ENCODE measurements around the gene SKIDA1.

SKIDA1 gene

DNA sequence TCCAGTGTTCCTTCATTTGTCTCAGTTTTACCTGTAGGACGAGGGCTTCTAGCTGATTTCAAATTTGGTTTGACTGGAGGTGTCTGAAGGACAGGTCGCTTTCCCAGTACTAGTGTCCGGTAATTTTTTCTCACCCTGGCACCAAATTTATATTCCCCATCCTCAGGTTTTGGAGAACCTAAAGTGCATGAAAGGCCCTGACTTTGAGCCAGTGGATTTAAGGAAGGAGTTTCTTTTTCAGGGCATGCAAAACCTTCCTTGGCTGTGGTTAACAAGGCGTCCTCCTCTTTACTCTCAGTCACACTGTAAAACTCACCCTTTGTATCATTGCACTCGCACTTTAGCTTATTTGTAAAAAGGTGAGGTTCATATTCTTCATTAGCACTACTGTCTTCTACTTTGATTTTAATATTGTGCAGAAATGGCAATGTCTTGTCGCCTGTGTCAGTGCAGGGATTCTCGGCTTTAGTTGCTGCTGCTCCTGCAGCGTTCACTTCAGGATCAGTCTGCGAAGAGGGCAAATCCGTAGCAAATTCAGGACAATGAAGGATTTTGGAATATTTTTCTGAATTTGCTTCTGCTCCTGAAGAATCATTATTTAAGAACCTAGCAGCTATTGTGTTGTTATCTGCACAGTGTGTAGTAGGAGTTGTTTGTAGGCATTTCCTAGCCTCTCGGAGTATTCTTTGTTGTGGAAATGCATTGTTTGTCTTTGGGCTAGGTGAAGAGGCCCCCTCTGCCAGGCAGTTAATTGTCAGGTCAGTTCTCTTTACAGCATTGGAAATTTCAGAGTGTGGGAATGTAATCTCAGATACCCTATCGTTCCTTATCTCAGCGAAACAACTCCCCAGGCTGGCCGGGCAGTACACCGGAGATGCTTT lies 9.9 kb downstream of the SKIDA1 start:
- DNase-seq = no peak

DNA sequence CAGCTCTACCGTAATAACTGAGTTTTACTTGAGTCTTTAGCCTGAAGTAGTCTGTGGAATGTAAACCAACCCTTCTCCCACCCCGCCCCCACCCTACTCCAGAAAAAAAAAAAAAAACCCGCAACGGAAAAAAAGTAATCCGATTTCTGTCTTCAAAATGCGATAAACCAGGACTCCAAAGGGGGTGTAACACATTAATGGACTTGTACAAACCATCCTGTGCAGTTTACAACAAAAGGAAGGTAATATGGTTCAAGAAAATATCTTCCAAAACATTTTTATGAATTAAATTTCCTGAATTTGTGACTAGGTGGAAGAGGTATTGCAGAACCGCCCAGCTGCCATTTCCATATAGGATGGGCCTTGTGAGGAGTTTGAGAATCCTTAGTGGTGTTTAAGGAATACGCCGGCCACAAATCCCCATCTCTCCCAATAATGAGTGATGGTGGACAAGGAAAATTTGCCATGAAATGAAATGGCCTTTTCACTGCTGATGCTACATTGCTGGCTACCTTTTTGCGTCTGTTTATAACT lies 10.6 kb downstream of the SKIDA1 start:
- DNase-seq = no peak

GRCh38 chr10:21514129-21514817 lies 11.2 kb downstream of the SKIDA1 start:
- no peak for DNase-seq

GRCh38 chr10:21513405-21513788 lies 12.1 kb downstream of the SKIDA1 start:
- no peak for DNase-seq

- no peak for DNase-seq
Measured at GRCh38 chr10:21512573-21513404, 12.7 kb downstream of the SKIDA1 start.

- DNase-seq = no peak
Measured at GRCh38 chr10:21511946-21512572, 13.4 kb downstream of the SKIDA1 start.

DNA sequence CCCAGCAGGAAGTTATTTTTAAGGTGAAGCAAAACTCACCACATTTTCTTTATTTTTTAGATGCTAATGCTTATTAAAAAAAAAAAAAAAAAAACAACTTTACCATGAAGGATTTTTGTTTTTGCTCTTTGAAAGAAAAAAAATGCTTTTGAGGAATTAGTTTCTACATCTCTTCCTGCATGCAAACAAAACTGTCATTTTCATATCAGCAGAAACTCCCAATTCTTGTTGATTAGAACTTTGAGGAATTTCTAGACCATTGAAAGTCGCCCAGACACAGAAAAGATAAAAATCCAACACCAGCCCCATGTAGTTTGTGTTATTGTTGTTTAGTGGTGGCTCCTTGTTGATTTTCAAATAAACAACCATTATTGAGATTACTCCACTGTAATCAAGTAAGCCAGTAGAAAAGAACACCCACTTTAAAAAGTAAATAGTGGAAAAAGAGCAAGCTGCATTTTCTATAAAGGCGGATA lies 14.3 kb downstream of the SKIDA1 start:
- no peak for DNase-seq

DNA sequence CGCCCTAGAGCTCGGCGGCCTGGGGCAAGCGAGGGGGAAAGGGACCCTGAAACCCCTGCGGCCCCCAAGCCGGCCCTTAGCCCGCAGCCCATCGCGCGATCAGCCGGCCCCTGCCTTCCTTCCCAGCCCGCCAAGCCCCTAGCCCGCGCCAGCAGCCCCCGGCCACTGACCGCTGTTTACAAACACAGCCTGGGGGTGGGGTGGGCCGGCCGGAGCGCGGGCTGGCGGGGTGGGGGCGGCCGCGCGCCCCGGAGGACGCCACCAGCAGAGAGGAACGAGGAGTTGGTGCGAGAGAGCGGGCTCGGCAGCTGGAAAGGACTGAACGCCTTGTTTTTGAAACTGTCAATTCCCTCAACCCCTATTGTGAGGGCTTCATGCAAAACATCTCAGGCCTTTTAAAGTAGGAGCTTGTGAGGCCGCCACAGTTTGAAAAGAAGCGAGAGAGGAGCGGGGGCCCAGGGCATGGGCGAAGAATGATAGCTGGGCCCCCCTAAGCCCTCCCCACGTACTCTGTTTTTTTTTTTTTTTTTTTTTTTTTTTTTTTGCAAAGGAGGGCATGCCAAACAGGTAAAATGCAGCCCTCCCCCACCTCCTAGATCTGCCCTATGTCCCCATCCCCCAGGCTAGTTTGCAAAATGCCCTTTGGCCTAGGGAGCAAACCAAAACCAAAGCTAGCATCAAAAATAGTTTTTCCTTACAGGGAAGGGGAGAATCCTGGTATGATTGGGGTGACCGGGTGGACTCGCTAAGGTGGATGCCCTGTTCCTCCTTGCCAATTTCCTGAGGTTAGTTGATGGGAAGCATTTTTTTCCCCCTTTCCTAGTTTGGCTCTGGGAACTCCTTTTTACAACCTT lies 15.0 kb downstream of the SKIDA1 start:
- DNase-seq = no peak

- no peak for DNase-seq
Measured at GRCh38 chr10:21509341-21510240, 15.9 kb downstream of the SKIDA1 start.

GRCh38 chr10:21508706-21509331 lies 16.7 kb downstream of the SKIDA1 start:
- no peak for DNase-seq

DNA sequence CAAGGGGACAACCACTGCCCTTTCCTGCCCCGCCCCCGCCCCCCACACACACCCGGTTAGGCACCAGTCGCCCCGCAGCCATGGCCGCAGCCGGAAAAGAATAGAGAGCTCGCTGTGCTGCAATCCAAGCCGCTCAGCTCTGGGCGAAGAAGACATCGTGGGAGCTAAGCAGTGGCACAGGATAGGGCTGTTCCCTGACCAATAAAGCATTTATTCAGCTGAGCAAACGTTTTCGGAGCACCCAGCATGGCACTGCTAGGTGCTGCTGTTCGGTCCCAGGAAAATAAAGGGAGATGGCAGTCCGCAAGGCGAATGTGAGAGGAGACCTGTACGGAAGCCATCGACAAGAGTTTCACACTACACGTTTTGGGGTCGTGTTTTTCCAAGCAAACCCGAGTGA lies 18.3 kb downstream of the SKIDA1 start:
- DNase-seq = no peak

DNA sequence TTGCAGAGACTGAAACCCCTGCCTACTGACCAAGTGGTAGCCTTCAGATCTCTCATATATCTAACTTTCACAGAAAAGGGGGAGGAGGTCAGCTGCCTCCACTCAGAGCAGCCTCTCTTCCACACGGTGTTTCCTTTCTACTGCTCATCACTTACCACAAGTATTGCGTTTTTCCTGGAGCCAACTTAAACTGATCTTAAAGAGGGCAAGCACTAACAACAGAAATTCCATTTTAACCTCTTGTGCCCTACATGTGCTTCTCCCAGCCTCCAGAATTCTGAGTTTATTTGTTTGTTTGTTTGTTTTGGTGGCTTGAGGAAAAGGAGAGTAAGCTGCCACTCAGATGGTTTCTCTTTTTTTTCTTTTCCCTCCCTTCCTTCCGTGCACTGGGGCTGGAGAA lies 19.1 kb downstream of the SKIDA1 start:
- no peak for DNase-seq

DNA sequence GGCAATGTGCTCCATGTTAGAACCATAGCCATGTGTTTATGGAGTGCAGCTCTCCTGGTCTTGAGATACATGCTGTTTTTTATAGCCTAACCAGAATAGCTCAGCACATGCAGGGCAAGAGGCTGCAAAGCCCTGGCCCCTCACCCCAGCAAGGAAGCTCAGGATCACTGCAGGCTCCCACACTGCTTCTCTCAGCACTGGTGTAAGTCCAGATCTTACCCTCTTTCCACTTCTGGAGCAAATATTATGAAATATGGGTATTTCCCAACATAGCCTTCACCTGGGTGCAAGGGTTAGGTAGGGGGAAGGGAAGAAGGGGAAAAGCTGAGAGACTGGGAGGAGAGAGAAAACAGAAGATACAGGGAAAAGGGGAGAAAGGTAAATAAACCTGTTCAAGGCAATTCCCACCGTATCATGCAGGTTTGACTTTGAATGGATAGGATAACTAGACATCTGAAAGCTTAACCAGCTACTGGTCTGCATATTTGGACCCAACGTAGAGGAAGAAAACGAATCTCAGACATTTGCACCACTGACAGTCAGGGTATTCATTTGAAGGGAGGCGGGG lies 19.7 kb downstream of the SKIDA1 start:
- no peak for DNase-seq

DNA sequence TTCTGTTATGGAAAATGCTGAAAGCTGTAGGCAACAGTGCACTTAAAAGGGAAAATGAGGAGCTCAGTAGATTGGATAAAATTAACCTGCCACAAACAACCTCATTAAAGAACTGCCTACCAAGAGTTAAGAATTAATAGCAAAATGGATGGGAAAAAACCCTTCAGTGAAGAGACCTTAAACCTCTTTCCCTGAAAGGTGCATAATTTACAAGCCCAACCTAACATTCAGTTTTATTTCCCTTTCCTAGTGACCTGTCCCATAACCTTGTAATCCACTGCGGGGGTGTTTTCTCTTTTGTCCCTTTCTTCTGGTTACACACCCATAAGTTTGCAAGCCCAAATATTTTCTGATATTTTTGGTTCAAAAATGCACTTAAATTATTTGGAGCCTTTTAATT lies 21.9 kb downstream of the SKIDA1 start:
- DNase-seq = no peak

GRCh38 chr10:21502348-21502740 lies 23.1 kb downstream of the SKIDA1 start:
- DNase-seq = no peak

GRCh38 chr10:21501731-21502347 lies 23.6 kb downstream of the SKIDA1 start:
- no peak for DNase-seq

DNA sequence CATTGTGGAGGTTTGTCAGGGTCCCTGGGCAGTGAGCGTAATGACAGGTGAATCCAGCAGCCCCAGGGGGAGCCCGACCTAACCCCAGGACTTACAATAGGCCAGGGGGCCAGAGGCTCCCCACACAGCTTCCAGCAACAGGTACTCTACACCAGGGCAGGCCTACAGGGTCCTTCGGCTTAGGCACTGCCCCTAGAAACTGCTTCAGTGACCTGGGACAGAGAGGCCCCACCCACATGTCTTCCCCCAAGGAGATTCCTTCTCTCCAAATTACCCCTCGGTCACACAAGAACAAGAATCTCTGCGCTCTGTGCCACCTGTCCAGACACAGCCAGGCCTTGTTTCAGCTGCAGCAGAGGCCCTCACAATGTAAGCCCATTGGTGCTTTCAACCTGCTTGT lies 24.4 kb downstream of the SKIDA1 start:
- DNase-seq = no peak

- no peak for DNase-seq
Measured at GRCh38 chr10:21500578-21500910, 24.9 kb downstream of the SKIDA1 start.
